GM12801 (cell line): ENCODE measurements around the gene SMYD2.

Experiments
- TF ChIP-seq, protein P1 (sequence below): IDR thresholded peaks from one replicate; pipeline ENCODE4 v1.5.1; 2011; ENCODE audit warnings: control low read depth; ENCODE audit not compliant: insufficient read length; ENCODE audit errors: extremely low read depth

Gene SMYD2

GRCh38 chr1:214281021-214281719, at the start of gene SMYD2:
Gene SMYD2, plus strand, starts transcription at chr1:214281159. Its CDS starts 96 bp downstream, at chr1:214281255.
- TF ChIP-seq, protein P1, sequence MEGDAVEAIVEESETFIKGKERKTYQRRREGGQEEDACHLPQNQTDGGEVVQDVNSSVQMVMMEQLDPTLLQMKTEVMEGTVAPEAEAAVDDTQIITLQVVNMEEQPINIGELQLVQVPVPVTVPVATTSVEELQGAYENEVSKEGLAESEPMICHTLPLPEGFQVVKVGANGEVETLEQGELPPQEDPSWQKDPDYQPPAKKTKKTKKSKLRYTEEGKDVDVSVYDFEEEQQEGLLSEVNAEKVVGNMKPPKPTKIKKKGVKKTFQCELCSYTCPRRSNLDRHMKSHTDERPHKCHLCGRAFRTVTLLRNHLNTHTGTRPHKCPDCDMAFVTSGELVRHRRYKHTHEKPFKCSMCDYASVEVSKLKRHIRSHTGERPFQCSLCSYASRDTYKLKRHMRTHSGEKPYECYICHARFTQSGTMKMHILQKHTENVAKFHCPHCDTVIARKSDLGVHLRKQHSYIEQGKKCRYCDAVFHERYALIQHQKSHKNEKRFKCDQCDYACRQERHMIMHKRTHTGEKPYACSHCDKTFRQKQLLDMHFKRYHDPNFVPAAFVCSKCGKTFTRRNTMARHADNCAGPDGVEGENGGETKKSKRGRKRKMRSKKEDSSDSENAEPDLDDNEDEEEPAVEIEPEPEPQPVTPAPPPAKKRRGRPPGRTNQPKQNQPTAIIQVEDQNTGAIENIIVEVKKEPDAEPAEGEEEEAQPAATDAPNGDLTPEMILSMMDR: no peak

DNA sequence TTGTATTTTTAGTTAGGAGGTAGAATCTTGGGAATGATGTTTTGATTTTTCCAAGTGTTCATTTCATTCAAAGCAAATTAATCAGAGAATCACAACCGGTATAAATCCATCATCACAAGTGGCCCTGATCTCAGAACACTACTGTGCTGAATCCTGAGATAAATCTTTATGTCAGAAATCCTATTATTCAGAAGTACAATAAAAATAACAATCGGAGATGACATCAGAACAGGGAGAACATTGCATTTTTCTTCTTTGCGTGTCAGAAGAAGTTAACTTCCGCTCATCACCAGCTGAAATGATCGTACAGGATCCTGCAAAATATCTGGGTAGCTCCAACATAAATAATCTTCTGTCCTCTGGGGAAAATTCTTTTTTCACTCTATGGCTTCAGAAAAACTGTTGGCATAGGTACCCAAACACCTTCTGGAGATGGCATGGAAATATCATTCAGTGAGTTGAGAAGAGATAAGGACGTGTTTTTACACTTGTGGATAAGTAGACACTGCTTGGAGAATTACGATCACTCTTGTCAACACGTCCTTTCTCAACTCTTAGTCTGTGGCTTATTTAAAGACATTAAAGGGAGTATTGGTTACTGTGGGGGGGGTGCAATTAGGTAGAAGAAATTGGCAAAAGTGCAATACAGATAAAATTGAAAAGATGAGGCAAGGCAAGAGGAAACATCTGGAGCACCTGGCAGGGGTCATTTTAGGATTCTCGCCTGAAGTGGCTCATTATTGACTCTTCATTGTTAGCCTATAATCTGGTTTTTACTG, 46.9 kb upstream of the SMYD2 start:
- TF ChIP-seq, protein P1: no peak

GRCh38 chr1:214234635-214235025, 46.3 kb upstream of the SMYD2 start:
- TF ChIP-seq, protein P1: no peak

DNA sequence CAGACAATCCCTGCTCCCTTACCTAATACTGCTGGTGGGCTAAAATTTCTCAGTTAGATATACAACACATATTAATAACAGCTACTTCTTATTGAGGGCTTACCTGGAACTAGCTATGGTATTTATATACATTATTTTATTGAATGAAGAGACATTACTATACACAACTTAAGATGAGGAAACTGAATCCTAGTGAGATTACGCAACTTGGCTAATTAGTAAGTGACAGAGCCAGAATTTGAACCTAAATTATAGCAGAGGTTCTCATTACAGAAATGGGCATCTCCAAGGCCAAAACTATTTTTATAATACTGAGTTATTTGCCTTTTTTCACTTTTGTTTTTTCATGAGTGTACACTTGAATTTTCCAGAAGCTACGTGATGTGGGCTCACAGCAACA, 44.5 kb upstream of the SMYD2 start:
- TF ChIP-seq, protein P1: no peak

DNA sequence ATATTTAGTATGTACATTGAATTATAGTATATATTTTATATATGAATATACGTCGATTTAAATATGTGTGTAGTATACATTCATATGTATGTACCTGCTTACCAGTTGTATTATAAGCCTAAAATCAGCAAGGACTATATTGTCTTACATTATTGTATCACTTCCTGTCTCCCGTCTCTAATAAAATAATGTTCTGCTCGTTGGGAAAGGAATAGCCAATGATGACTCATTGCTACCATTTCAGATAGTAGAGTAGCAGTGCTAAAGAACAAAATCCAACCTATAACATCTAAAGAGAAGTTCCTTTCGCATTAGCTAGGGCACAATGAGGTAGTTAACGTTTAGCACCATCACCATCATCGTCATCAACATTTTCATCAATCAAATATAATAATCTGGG, 39.9 kb upstream of the SMYD2 start:
- TF ChIP-seq, protein P1: no peak

- TF ChIP-seq, protein P1: no peak
Observed at GRCh38 chr1:214244252-214244651, 36.7 kb upstream of the SMYD2 start.

- TF ChIP-seq, protein P1: no peak
Observed at GRCh38 chr1:214244841-214245240, 36.1 kb upstream of the SMYD2 start.
